H1 (cell line): ENCODE results near the gene ATXN7L3.

Experiments used
- EP300 ChIP-seq, 2 experiments: IDR thresholded peaks; 1 replicate in 1 of 2; 2 replicates in 1 of 2; pipeline ENCODE4 v1.6.1; 2011 to 2012; ENCODE audit warnings: low read depth in 2 of 2, low read length in 2 of 2, mild to moderate bottlenecking in 2 of 2, borderline replicate concordance in 1 of 2, inconsistent platforms in 1 of 2, moderate library complexity in 1 of 2
- GTF2F1 ChIP-seq: IDR thresholded peaks from 2 replicates; pipeline ENCODE4 v1.6.1; 2012; ENCODE audit warnings: low read depth, low read length, improper control_type of control experiment, borderline replicate concordance
- POU5F1 ChIP-seq: IDR thresholded peaks from 2 replicates; pipeline ENCODE4 v1.6.1; 2011; ENCODE audit warnings: low read depth, mild to moderate bottlenecking, low read length, moderate library complexity
- YY1 ChIP-seq: IDR thresholded peaks from 2 replicates; pipeline ENCODE4 v1.6.1; 2011; ENCODE audit warnings: low read depth, mild to moderate bottlenecking, low read length
- TF ChIP-seq, protein P1 (sequence below), 3 experiments: IDR thresholded peaks; 1 replicate in 2 of 3; 2 replicates in 1 of 3; pipeline versions ENCODE4 v1.5.1 to v1.6.1; 2011; ENCODE audit warnings: low read length in 3 of 3, mild to moderate bottlenecking in 3 of 3, inconsistent platforms in 2 of 3, low read depth in 1 of 3, moderate library complexity in 1 of 3; ENCODE audit not compliant: insufficient read depth in 1 of 3; ENCODE audit errors: control extremely low read depth in 1 of 3

- no peak for TF ChIP-seq YY1
- TF ChIP-seq GTF2F1 = no peak
- no peak for TF ChIP-seq POU5F1
- TF ChIP-seq EP300 (IDR thresholded peaks at IDR 0.05; ENCODE audit: borderline replicate concordance in 1 of 2, low read depth in 2 of 2, low read length in 2 of 2) = no peak
- TF ChIP-seq, protein P1, sequence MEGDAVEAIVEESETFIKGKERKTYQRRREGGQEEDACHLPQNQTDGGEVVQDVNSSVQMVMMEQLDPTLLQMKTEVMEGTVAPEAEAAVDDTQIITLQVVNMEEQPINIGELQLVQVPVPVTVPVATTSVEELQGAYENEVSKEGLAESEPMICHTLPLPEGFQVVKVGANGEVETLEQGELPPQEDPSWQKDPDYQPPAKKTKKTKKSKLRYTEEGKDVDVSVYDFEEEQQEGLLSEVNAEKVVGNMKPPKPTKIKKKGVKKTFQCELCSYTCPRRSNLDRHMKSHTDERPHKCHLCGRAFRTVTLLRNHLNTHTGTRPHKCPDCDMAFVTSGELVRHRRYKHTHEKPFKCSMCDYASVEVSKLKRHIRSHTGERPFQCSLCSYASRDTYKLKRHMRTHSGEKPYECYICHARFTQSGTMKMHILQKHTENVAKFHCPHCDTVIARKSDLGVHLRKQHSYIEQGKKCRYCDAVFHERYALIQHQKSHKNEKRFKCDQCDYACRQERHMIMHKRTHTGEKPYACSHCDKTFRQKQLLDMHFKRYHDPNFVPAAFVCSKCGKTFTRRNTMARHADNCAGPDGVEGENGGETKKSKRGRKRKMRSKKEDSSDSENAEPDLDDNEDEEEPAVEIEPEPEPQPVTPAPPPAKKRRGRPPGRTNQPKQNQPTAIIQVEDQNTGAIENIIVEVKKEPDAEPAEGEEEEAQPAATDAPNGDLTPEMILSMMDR (IDR thresholded peaks at IDR 0.05; ENCODE audit: control extremely low read depth in 1 of 3, insufficient read depth in 1 of 3, low read depth in 1 of 3, low read length in 3 of 3) = no peak
Observed at GRCh38 chr17:44221862-44222111, 22.1 kb upstream of the ATXN7L3 start.
